Hepatocyte (in vitro differentiated cells): ENCODE measurements around the gene PCDH9. TPM values are rescaled to one million over a fixed set of nuclear protein-coding genes. Genes with fewer than 3 reads are reported as not detected.

ENCODE experiments used
- DNase-seq: peaks from one replicate; pipeline ENCODE4 v3.0.0-alpha.2; 2016; ENCODE audit warnings: low spot score
- H2AFZ ChIP-seq: fragments of 200-600 bp; sonication (generic); 2 replicates; pipeline ENCODE4 v1.6.0; 2016; ENCODE audit warnings: antibody characterized with exemption, mild to moderate bottlenecking
- H3K27ac ChIP-seq: fragments of 200-600 bp; sonication (generic); 2 replicates; pipeline ENCODE4 v1.5.1; 2016; ENCODE audit warnings: mild to moderate bottlenecking
- H3K27me3 ChIP-seq: fragments of 200-600 bp; sonication (generic); 2 replicates; pipeline ENCODE4 v1.6.1; 2016
- H3K36me3 ChIP-seq: fragments of 200-600 bp; sonication (generic); replicated peaks from 2 replicates; pipeline ENCODE4 v1.5.1; 2016; ENCODE audit warnings: low read depth; ENCODE audit not compliant: insufficient read depth
- H3K4me1 ChIP-seq: fragments of 200-600 bp; sonication (generic); 2 replicates; pipeline ENCODE4 v1.5.1; 2016; ENCODE audit warnings: mild to moderate bottlenecking, moderate library complexity; ENCODE audit not compliant: insufficient read depth
- H3K4me2 ChIP-seq: fragments of 200-600 bp; sonication (generic); 2 replicates; pipeline ENCODE4 v1.6.0; 2016
- H3K4me3 ChIP-seq: fragments of 200-600 bp; sonication (generic); 2 replicates; pipeline ENCODE4 v1.5.1; 2016; ENCODE audit warnings: mild to moderate bottlenecking
- H3K79me2 ChIP-seq: fragments of 200-600 bp; sonication (generic); 2 replicates; pipeline ENCODE4 v1.6.0; 2017; ENCODE audit warnings: mild to moderate bottlenecking
- H3K9me2 ChIP-seq: fragments of 200-600 bp; sonication (generic); replicated peaks from 2 replicates; pipeline ENCODE4 v1.6.0; 2017; ENCODE audit warnings: mild to moderate bottlenecking; ENCODE audit not compliant: insufficient read depth
- H3K9me3 ChIP-seq: fragments of 200-600 bp; sonication (generic); 2 replicates; pipeline ENCODE4 v1.5.1; 2016; ENCODE audit warnings: low read depth, mild to moderate bottlenecking
- H4K20me1 ChIP-seq: fragments of 200-600 bp; sonication (generic); 2 replicates; pipeline ENCODE4 v1.6.0; 2016; ENCODE audit warnings: mild to moderate bottlenecking; ENCODE audit not compliant: insufficient read depth, poor library complexity, severe bottlenecking
- EZH2 ChIP-seq: fragments of 200-600 bp; sonication (generic); IDR thresholded peaks from 2 replicates; pipeline ENCODE4 v1.6.1; 2016; ENCODE audit warnings: antibody characterized with exemption, mild to moderate bottlenecking, borderline replicate concordance
- EZH2phosphoT487 ChIP-seq: fragments of 200-600 bp; sonication (generic); IDR thresholded peaks from one replicate; pipeline ENCODE4 v1.6.1; 2018; ENCODE audit warnings: antibody characterized with exemption, mild to moderate bottlenecking, low read depth, moderate library complexity; ENCODE audit not compliant: unreplicated experiment, severe bottlenecking
- WGBS: methylation state at CpG from one replicate; pipeline ENCODE4 v1.1.6; 2016; ENCODE audit warnings: low lambda C conversion rate; ENCODE audit errors: missing lambda C conversion rate; 5-methylcytosine and 5-hydroxymethylcytosine counted together
- polyA plus RNA-seq: library from polyadenylated mRNA; unstranded; fragments of >200 nt; fragmentation: Nextera tagmentation; extraction: Ambion mirVana; gene quantifications from 2 replicates; pipeline ENCODE4 v1.2.1, GENCODE V29; 2016
- total RNA-seq: library from RNA; depleted of rRNA; stranded (reverse); fragments of >200 nt; gene quantifications from 2 replicates; pipeline ENCODE4 v1.2.3, GENCODE V29; 2014
- TF ChIP-seq, protein P1 (sequence below): fragments of 200-600 bp; sonication (generic); IDR thresholded peaks from 2 replicates; pipeline ENCODE4 v1.5.1; 2016; ENCODE audit warnings: antibody characterized with exemption, mild to moderate bottlenecking; ENCODE audit not compliant: poor library complexity

The PCDH9 gene
- total and polyA plus RNA-seq, 2 experiments from 2014 or later = 6.9 to 15.0 TPM

DNA sequence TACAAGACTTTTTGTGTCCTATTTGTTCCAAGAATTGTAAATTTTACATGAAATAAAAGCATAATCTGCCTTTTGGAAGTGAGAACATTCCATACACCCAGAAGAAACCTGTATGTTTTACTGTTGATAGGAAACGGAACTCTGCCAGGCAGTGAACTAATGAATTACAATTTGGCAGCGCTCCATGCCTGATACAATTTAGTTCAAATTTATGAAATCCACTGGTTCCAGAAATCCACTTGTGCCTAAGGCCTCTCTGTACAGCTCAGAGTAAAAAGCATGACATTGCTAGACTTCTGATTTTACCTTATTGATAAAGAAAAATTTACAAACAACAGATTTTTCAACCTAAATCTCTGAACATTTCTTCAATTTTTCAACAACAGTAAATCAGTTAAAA, 78.1 kb downstream of the PCDH9 start:
- Histone ChIP-seq H3K9me2 (no peaks in the 10 kb centered on the region), H3K27me3 (no peaks in the 10 kb centered on the region), H3K79me2 (no peaks in the 10 kb centered on the region), H3K9me3 (no peaks in the 10 kb centered on the region), H3K4me3 (no peak overlapping the region), H4K20me1 (no peaks in the 10 kb centered on the region), H3K27ac (no peak overlapping the region), H3K36me3 (no peaks in the 10 kb centered on the region), H3K4me1 (no peaks in the 10 kb centered on the region), H2AFZ (no peak overlapping the region), H3K4me2 (no peak overlapping the region)
- DNase-seq = no peak
- WGBS = 86% methylated on average over 2 of the region's 2 CpGs
- TF ChIP-seq EZH2phosphoT487 (no peak), EZH2 (no peak)
- TF ChIP-seq, protein P1, sequence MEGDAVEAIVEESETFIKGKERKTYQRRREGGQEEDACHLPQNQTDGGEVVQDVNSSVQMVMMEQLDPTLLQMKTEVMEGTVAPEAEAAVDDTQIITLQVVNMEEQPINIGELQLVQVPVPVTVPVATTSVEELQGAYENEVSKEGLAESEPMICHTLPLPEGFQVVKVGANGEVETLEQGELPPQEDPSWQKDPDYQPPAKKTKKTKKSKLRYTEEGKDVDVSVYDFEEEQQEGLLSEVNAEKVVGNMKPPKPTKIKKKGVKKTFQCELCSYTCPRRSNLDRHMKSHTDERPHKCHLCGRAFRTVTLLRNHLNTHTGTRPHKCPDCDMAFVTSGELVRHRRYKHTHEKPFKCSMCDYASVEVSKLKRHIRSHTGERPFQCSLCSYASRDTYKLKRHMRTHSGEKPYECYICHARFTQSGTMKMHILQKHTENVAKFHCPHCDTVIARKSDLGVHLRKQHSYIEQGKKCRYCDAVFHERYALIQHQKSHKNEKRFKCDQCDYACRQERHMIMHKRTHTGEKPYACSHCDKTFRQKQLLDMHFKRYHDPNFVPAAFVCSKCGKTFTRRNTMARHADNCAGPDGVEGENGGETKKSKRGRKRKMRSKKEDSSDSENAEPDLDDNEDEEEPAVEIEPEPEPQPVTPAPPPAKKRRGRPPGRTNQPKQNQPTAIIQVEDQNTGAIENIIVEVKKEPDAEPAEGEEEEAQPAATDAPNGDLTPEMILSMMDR = no peak

DNA sequence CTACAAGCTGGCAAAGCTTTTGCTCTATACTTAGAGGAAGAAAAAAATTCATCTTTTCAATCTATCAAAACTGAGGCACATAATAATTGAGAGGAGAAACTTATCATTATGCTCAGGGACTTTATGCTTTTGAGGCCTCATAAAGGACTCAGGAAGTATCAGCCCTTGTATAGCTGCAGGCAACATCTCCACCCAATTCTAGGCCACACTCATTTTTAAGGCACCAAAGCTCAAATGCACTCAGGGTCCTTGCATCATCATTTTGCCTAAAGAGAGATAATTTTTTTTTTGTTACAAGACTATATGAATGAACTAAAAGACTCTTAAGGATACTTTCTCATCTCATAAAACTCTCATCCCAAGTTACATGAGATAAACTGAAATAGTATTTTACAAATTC, 78.5 kb downstream of the PCDH9 start:
- TF ChIP-seq EZH2phosphoT487 (no peak), EZH2 (no peak)
- TF ChIP-seq, protein P1 = no peak
- Histone ChIP-seq H3K36me3 (no peaks in the 10 kb centered on the region), H4K20me1 (no peaks in the 10 kb centered on the region), H3K4me2 (no peak overlapping the region), H2AFZ (no peak overlapping the region), H3K9me3 (no peaks in the 10 kb centered on the region), H3K4me1 (no peaks in the 10 kb centered on the region), H3K27me3 (no peaks in the 10 kb centered on the region), H3K79me2 (no peaks in the 10 kb centered on the region), H3K27ac (no peak overlapping the region), H3K4me3 (no peak overlapping the region), H3K9me2 (no peaks in the 10 kb centered on the region)
- DNase-seq = no peak

DNA sequence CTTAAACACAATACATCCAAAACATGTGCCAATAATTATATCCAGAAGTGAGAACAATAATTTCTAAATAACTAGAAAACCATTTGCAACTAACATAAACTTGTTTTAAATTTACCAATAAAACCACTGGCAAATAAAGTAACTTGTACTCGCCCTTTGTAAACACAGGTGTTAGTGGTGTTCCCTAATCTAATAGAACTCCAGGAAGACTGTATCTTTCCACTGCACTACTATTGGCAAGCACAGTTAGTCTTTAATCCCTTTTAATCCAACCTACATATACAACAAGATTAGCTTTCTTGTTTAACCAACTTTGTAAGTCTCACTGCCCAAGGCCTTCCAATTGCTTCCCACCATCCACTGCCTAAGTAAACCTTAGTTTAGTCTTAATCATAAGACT, 79.5 kb downstream of the PCDH9 start:
- H3K36me3 ChIP-seq = no peaks in the 10 kb centered on the region
- H3K9me2 ChIP-seq = no peaks in the 10 kb centered on the region
- no peak overlapping the region for H3K27ac ChIP-seq
- H2AFZ ChIP-seq = no peak overlapping the region
- TF ChIP-seq, protein P1 = no peak
- TF ChIP-seq EZH2phosphoT487 (no peak), EZH2 (no peak)
- DNase-seq = no peak
- no peaks in the 10 kb centered on the region for H3K79me2 ChIP-seq
- no peak overlapping the region for H3K4me3 ChIP-seq
- 56% methylated on average over 1 of the region's 1 CpG for WGBS
- no peak overlapping the region for H3K4me2 ChIP-seq
- H4K20me1 ChIP-seq = no peaks in the 10 kb centered on the region
- H3K27me3 ChIP-seq = no peaks in the 10 kb centered on the region
- no peaks in the 10 kb centered on the region for H3K4me1 ChIP-seq
- H3K9me3 ChIP-seq = no peaks in the 10 kb centered on the region

DNA sequence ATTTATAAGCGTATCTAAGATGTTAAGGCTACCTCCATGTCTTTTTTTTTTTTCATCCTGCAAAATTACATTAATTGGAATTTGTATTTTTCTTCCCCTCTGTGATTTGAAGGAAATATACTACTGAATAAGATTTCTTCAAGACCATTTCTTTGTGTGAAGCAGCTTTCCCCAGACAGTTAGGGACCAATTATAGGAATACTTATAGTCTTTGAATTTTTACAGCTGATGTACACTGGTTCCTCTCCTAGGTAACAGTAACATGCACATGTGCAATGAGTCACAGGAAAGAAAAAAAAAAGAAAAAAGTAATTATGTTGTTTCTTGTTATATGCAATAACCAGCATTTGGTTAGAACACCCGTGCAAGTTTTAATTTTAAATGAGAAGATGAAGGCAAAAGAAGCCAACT, 82.0 kb downstream of the PCDH9 start:
- Histone ChIP-seq H3K79me2 (no peaks in the 10 kb centered on the region), H3K4me2 (peak overlapping the region; percentile 46), H3K27me3 (no peaks in the 10 kb centered on the region), H3K36me3 (no peaks in the 10 kb centered on the region), H3K4me3 (no peak overlapping the region), H4K20me1 (no peaks in the 10 kb centered on the region), H3K9me3 (no peaks in the 10 kb centered on the region), H3K4me1 (no peaks in the 10 kb centered on the region), H3K9me2 (no peaks in the 10 kb centered on the region), H3K27ac (peak overlapping the region; percentile 16), H2AFZ (no peak overlapping the region)
- TF ChIP-seq, protein P1 = no peak
- TF ChIP-seq EZH2phosphoT487 = no peak
- no peak for TF ChIP-seq EZH2
- WGBS = 44% methylated on average over 2 of the region's 2 CpGs
- DNase-seq = no peak
